ENCODE measurements around the gene LCK. TPM values are rescaled to one million over a fixed set of nuclear protein-coding genes. Genes with fewer than 3 reads are reported as not detected.

The LCK gene
- polyA plus RNA-seq, 3 donors: 0.15 to 2.2 (median 1.7) TPM

DNA sequence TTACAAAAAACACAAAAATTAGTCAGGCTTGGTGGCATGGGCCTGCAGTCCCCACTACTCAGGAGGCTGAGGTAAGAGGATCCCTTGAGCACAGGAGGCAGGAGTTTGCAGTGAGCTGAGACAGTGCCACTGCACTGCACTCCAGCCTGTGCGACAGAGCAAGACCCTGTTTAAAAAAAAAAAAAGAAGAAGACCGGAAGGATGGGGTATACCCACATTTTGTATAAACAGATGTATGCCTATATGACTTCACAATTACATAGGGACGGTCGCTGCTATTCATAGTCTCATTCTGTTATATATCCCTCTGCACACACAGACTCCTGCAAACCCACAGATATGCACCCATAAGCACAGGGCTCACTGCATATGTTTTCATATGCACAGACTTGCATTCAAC is 12.7 kb downstream of the LCK start:
- H3K36me3 Mint-ChIP-seq: no peaks in the 10 kb centered on the region
- H3K4me1 Mint-ChIP-seq: peaks cover 20% of the 10 kb centered on the region
- H3K27ac Mint-ChIP-seq: no peak overlapping the region
- Histone ChIP-seq H3K36me3 (replicated peaks in 1 of 2; ENCODE audit: control insufficient read depth in 1 of 2, insufficient read depth in 2 of 2, low read length in 2 of 2) (no peaks in the 10 kb centered on the region), H3K9ac (ENCODE audit: insufficient read depth, low read length, poor library complexity, severe bottlenecking) (no peak overlapping the region), H3K27me3 (ENCODE audit: control insufficient read depth in 2 of 2, insufficient read depth in 2 of 2, low read length in 2 of 2) (no peaks in the 10 kb centered on the region), H4K20me1 (ENCODE audit: insufficient read depth, low read length) (no peaks in the 10 kb centered on the region), H2AFZ (ENCODE audit: insufficient read depth, low read depth, low read length, poor library complexity, severe bottlenecking) (no peak overlapping the region), H3K9me3 (replicated peaks in 1 of 2; ENCODE audit: control insufficient read depth in 1 of 2, insufficient read depth in 1 of 2, low read length in 2 of 2) (no peaks in the 10 kb centered on the region), H3K79me2 (ENCODE audit: insufficient read depth, low read length) (no peaks in the 10 kb centered on the region), H3K4me1 (ENCODE audit: control insufficient read depth in 1 of 2, insufficient read depth in 2 of 2, low read length in 2 of 2) (peaks cover 11 to 14% of the 10 kb centered on the region in 2 donors), H3K27ac (ENCODE audit: low read depth in 1 of 2, low read length in 2 of 2) (no peak overlapping the region), H3K4me2 (replicated peaks; ENCODE audit: extremely low read depth, low read length, poor library complexity, severe bottlenecking) (no peak overlapping the region), H3K4me3 (replicated peaks in 1 of 3; ENCODE audit: low read depth in 2 of 3, low read length in 3 of 3) (no peak overlapping the region)
- DNase-seq: no peak
- intact Hi-C loops (cut with micrococcal nuclease): no loop called here
- H3K27me3 Mint-ChIP-seq (ENCODE audit: low read depth in 3 of 3): peaks cover 0 to 3% (median 1%) of the 10 kb centered on the region in 3 donors
- no peak overlapping the region for H3K4me3 Mint-ChIP-seq
- no CpG with 5 or more reads among the region's 4 CpGs for WGBS (ENCODE audit: insufficient coverage)
- H3K9me3 Mint-ChIP-seq: peaks cover 0 to 2% (median 0%) of the 10 kb centered on the region in 7 donors
- TF ChIP-seq, protein P1, sequence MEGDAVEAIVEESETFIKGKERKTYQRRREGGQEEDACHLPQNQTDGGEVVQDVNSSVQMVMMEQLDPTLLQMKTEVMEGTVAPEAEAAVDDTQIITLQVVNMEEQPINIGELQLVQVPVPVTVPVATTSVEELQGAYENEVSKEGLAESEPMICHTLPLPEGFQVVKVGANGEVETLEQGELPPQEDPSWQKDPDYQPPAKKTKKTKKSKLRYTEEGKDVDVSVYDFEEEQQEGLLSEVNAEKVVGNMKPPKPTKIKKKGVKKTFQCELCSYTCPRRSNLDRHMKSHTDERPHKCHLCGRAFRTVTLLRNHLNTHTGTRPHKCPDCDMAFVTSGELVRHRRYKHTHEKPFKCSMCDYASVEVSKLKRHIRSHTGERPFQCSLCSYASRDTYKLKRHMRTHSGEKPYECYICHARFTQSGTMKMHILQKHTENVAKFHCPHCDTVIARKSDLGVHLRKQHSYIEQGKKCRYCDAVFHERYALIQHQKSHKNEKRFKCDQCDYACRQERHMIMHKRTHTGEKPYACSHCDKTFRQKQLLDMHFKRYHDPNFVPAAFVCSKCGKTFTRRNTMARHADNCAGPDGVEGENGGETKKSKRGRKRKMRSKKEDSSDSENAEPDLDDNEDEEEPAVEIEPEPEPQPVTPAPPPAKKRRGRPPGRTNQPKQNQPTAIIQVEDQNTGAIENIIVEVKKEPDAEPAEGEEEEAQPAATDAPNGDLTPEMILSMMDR (IDR thresholded peaks at IDR 0.05): no peak

DNA sequence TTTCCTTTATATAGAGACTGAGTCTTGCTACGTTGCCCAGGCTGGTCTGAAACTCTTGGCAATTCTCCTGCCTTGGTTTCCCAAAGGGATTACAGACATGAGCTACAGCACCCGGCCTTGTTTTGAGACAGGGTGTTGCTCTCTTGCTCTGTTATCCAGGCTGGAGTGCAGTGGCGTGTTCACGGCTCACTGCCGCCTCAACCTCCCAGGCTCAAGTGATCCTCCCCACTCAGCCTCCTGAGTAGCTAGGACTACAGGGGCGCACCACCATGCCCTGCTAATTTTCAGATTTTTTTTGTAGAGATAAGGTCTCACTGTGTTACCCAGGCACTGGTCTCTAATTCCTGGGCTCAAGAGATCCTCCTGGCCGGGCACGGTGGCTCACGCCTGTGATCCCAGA is 14.8 kb downstream of the LCK start:
- H2AFZ ChIP-seq (ENCODE audit: insufficient read depth, low read depth, low read length, poor library complexity, severe bottlenecking): peak overlapping the region; percentile 23
- peaks cover 0 to 2% (median 0%) of the 10 kb centered on the region in 7 donors for H3K9me3 Mint-ChIP-seq
- no peaks in the 10 kb centered on the region for H3K36me3 ChIP-seq (replicated peaks in 1 of 2; ENCODE audit: control insufficient read depth in 1 of 2, insufficient read depth in 2 of 2, low read length in 2 of 2)
- no peaks in the 10 kb centered on the region for H3K36me3 Mint-ChIP-seq
- no peak overlapping the region for H3K4me2 ChIP-seq (replicated peaks; ENCODE audit: extremely low read depth, low read length, poor library complexity, severe bottlenecking)
- H3K79me2 ChIP-seq (ENCODE audit: insufficient read depth, low read length): no peaks in the 10 kb centered on the region
- TF ChIP-seq, protein P1 (IDR thresholded peaks at IDR 0.05): no peak
- 88% methylated on average over 8 of the region's 9 CpGs for WGBS (ENCODE audit: insufficient coverage)
- no peak for DNase-seq
- H3K9ac ChIP-seq (ENCODE audit: insufficient read depth, low read length, poor library complexity, severe bottlenecking): no peak overlapping the region
- no peak overlapping the region for H3K4me3 ChIP-seq (replicated peaks in 1 of 3; ENCODE audit: low read depth in 2 of 3, low read length in 3 of 3)
- peak overlapping the region in 1 of 7 donors; percentile 41 for H3K27ac Mint-ChIP-seq
- H3K27me3 ChIP-seq (ENCODE audit: control insufficient read depth in 2 of 2, insufficient read depth in 2 of 2, low read length in 2 of 2): no peaks in the 10 kb centered on the region
- H3K4me1 Mint-ChIP-seq: peaks cover 20% of the 10 kb centered on the region
- no peaks in the 10 kb centered on the region for H4K20me1 ChIP-seq (ENCODE audit: insufficient read depth, low read length)
- H3K27ac ChIP-seq (ENCODE audit: low read depth in 1 of 2, low read length in 2 of 2): no peak overlapping the region
- intact Hi-C loops (cut with micrococcal nuclease): no loop called here
- no peaks in the 10 kb centered on the region for H3K9me3 ChIP-seq (replicated peaks in 1 of 2; ENCODE audit: control insufficient read depth in 1 of 2, insufficient read depth in 1 of 2, low read length in 2 of 2)
- peaks cover 0 to 4% (median 4%) of the 10 kb centered on the region in 3 donors for H3K27me3 Mint-ChIP-seq (ENCODE audit: low read depth in 3 of 3)
- peaks cover 11 to 14% of the 10 kb centered on the region in 2 donors for H3K4me1 ChIP-seq (ENCODE audit: control insufficient read depth in 1 of 2, insufficient read depth in 2 of 2, low read length in 2 of 2)
- peak overlapping the region in 1 of 2 donors; percentile 39 for H3K4me3 Mint-ChIP-seq
